Panc1 (cell line): ENCODE results near the gene KCNJ14. TPM values are rescaled to one million over a fixed set of nuclear protein-coding genes. Genes with fewer than 3 reads are reported as not detected.

Experiments used
- ATAC-seq: fragments of 200-7000 bp; cut with Tn5 transposase; 2 replicates; pipeline ENCODE4 v1.9.1; 2020; ENCODE audit warnings: mild to moderate bottlenecking, moderate library complexity
- BruUV-seq: library from RNA; stranded (reverse); fragments of 400-500 nt; replicated peaks from 2 replicates; lab custom pipeline; 2021; lab: Mats Ljungman, UMichigan
- CTCF ChIA-PET: fragments of 300-600 bp; sonication (Branson Sonifier 250); formaldehyde crosslinking; loops from one replicate; lab custom pipeline; 2022; ENCODE audit warnings: antibody characterized with exemption; lab: Charles Lee
- POLR2A ChIA-PET: fragments of 300-600 bp; sonication (Branson Sonifier 250); formaldehyde crosslinking; loops from one replicate; lab custom pipeline; 2022; ENCODE audit warnings: antibody characterized with exemption; lab: Charles Lee
- DNase-seq: peaks from one replicate; pipeline ENCODE4 v3.0.0-alpha.2; 2010; ENCODE audit warnings: low read depth, low spot score
- H3K27ac ChIP-seq: 2 replicates; pipeline ENCODE4 v1.5.1; 2011; ENCODE audit warnings: mild to moderate bottlenecking, low read length, inconsistent platforms
- H3K27me3 ChIP-seq: fragments of 200-500 bp; sonication (Bioruptor generic); 2 replicates; pipeline ENCODE4 v1.6.0; 2014; ENCODE audit warnings: low read length, inconsistent platforms; ENCODE audit not compliant: control insufficient read depth, insufficient read depth
- H3K36me3 ChIP-seq: fragments of 200-500 bp; sonication (Bioruptor generic); 2 replicates; pipeline ENCODE4 v1.5.1; 2014; ENCODE audit warnings: inconsistent platforms, mild to moderate bottlenecking, low read length, moderate library complexity; ENCODE audit not compliant: control insufficient read depth, insufficient read depth
- H3K4me1 ChIP-seq: 2 replicates; pipeline ENCODE4 v1.5.1; 2011; ENCODE audit warnings: inconsistent platforms, mild to moderate bottlenecking, low read length, moderate library complexity; ENCODE audit not compliant: control insufficient read depth, insufficient read depth
- H3K4me3 ChIP-seq, 2 experiments: 2 replicates each; pipeline ENCODE4 v1.5.1; 2011 to 2012; ENCODE audit warnings: low read depth in 2 of 2, low read length in 2 of 2, mild to moderate bottlenecking in 2 of 2, inconsistent platforms in 1 of 2, moderate library complexity in 1 of 2
- H3K9me3 ChIP-seq: fragments of 200-500 bp; sonication (Bioruptor generic); 2 replicates; pipeline ENCODE4 v1.5.1; 2014; ENCODE audit warnings: low read depth, mild to moderate bottlenecking, inconsistent platforms, low read length, moderate library complexity; ENCODE audit not compliant: control insufficient read depth, insufficient read depth
- CTCF ChIP-seq: fragments of 450-650 bp; IDR thresholded peaks from 2 replicates; pipeline ENCODE4 v1.5.1; 2017; ENCODE audit warnings: mild to moderate bottlenecking
- POLR2AphosphoS5 ChIP-seq: IDR thresholded peaks from 2 replicates; pipeline ENCODE4 v1.6.1; 2012; ENCODE audit warnings: mild to moderate bottlenecking, low read depth, low read length, moderate library complexity
- REST ChIP-seq, 2 experiments: IDR thresholded peaks; 2 replicates each; pipeline ENCODE4 v1.6.1; 2011 to 2012; ENCODE audit warnings: low read depth in 2 of 2, control low read depth in 1 of 2, low read length in 1 of 2, mild to moderate bottlenecking in 1 of 2, moderate library complexity in 1 of 2; ENCODE audit not compliant: insufficient read depth in 1 of 2
- SIN3A ChIP-seq: IDR thresholded peaks from 2 replicates; pipeline ENCODE4 v1.6.1; 2012; ENCODE audit warnings: low read depth, mild to moderate bottlenecking, low read length, moderate library complexity, borderline replicate concordance; ENCODE audit not compliant: insufficient read depth
- TCF7L2 ChIP-seq: IDR thresholded peaks from 2 replicates; pipeline ENCODE4 v1.6.1; 2011; ENCODE audit warnings: mild to moderate bottlenecking, low read depth, low read length, inconsistent platforms
- in situ Hi-C: cut with HindIII; loops from 2 replicates; pipeline ENCODE4 v1.10.0; 2016; ENCODE audit warnings: low sequenced_read_pairs, low pct_unique_long_range_greater_than_20kb
- intact Hi-C: fragments of 100-400 bp; cut with micrococcal nuclease; formaldehyde crosslinking; loops from one replicate; pipeline ENCODE4 v1.10.0; 2022; ENCODE audit not compliant: unreplicated experiment
- total RNA-seq: library from RNA; stranded (reverse); gene quantifications from one replicate; pipeline ENCODE4 v1.2.1, GENCODE V29; 2021; ENCODE audit not compliant: unreplicated experiment

The KCNJ14 gene
- total RNA-seq, 1 experiment from 2014 or later, result 2.9 TPM

GRCh38 chr19:48469934-48470680 lies 14.7 kb downstream of the KCNJ14 start:
- intact Hi-C loops, result no loop called here
- TF ChIP-seq POLR2AphosphoS5, result no peak
- no peak for TF ChIP-seq REST (IDR thresholded peaks at IDR 0.05; ENCODE audit: insufficient read depth in 1 of 2, low read depth in 2 of 2, low read length in 1 of 2)
- no peak for TF ChIP-seq TCF7L2
- TF ChIP-seq SIN3A, result no peak
- no peak for TF ChIP-seq CTCF
- ATAC-seq (no peak), DNase-seq (no peak)
- H3K4me3 ChIP-seq, result peak overlapping the region; percentile 57 to 81
- H3K36me3 ChIP-seq, result peaks cover 2% of the 10 kb centered on the region; the same call in 1 of the 2 replicates
- H3K27me3 ChIP-seq, result no peaks in the 10 kb centered on the region
- H3K4me1 ChIP-seq, result peaks cover 2% of the 10 kb centered on the region
- ChIA-PET CTCF (interaction anchor here (0.5 kb wide), 1 partner anchor 171 kb away, joined by 4 read pairs; no protein-coding TSS in a partner anchor), POLR2A (interaction anchor here (0.7 kb wide), 1 partner anchor 16 kb away, joined by 3 read pairs; no protein-coding TSS in a partner anchor)
- no TSS peak for BruUV-seq
- H3K27ac ChIP-seq, result peak overlapping the region; percentile 70
- no peaks in the 10 kb centered on the region for H3K9me3 ChIP-seq
- in situ Hi-C loops, result no loop called here

- DNase-seq (no peak), ATAC-seq (no peak)
- no peak for TF ChIP-seq TCF7L2
- TF ChIP-seq CTCF, result no peak
- TF ChIP-seq REST (IDR thresholded peaks at IDR 0.05; ENCODE audit: insufficient read depth in 1 of 2, low read depth in 2 of 2, low read length in 1 of 2), result no peak
- Histone ChIP-seq H3K27ac (no peak overlapping the region), H3K36me3 (peaks cover 2% of the 10 kb centered on the region; the same call in 1 of the 2 replicates), H3K4me1 (peaks cover 2% of the 10 kb centered on the region), H3K4me3 (no peak overlapping the region), H3K27me3 (no peaks in the 10 kb centered on the region), H3K9me3 (no peaks in the 10 kb centered on the region)
- ChIA-PET POLR2A (interaction anchor here (0.6 kb wide), 1 partner anchor 22 kb away, joined by 4 read pairs; no protein-coding TSS in a partner anchor), CTCF (interaction anchor here (0.5 kb wide), 1 partner anchor 170 kb away, joined by 4 read pairs; no protein-coding TSS in a partner anchor)
- in situ Hi-C loops, result no loop called here
- no TSS peak for BruUV-seq
- intact Hi-C loops, result no loop called here
These were observed 15.5 kb downstream of the KCNJ14 start for GRCh38 chr19:48470856-48471255.
